Measurements from ENCODE around the gene CDIP1.

Gene CDIP1

GRCh38 chr16:4496305-4496704, 42.3 kb downstream of the CDIP1 start:
- TF ChIP-seq REST (IDR thresholded peaks at IDR 0.05; ENCODE audit: insufficient read depth in 1 of 2, low read depth in 2 of 2, low read length in 2 of 2) (no peak), SIN3A (IDR thresholded peaks at IDR 0.05; ENCODE audit: borderline replicate concordance, insufficient read depth, low read length) (no peak)

- TF ChIP-seq POLR2AphosphoS5 (IDR thresholded peaks at IDR 0.05; ENCODE audit: low read depth, low read length) (no peak), REST (IDR thresholded peaks at IDR 0.05; ENCODE audit: insufficient read depth in 1 of 2, low read depth in 2 of 2, low read length in 2 of 2) (no peak), SIN3A (IDR thresholded peaks at IDR 0.05; ENCODE audit: borderline replicate concordance, insufficient read depth, low read length) (no peak), TAF1 (IDR thresholded peaks at IDR 0.05; ENCODE audit: borderline replicate concordance, insufficient read depth, low read length) (no peak), FOXP2 (optimal IDR thresholded peaks at IDR 0.05; ENCODE audit: borderline replicate concordance, extremely low read depth, extremely low read length, insufficient read depth) (no peak)
Observed at GRCh38 chr16:4495766-4496165, 42.8 kb downstream of the CDIP1 start.

- TF ChIP-seq POLR2AphosphoS5 (IDR thresholded peaks at IDR 0.05; ENCODE audit: low read depth, low read length) (no peak), FOXP2 (optimal IDR thresholded peaks at IDR 0.05; ENCODE audit: borderline replicate concordance, extremely low read depth, extremely low read length, insufficient read depth) (no peak), REST (IDR thresholded peaks at IDR 0.05; ENCODE audit: insufficient read depth in 1 of 2, low read depth in 2 of 2, low read length in 2 of 2) (no peak), TAF1 (IDR thresholded peaks at IDR 0.05; ENCODE audit: borderline replicate concordance, insufficient read depth, low read length) (no peak), SIN3A (IDR thresholded peaks at IDR 0.05; ENCODE audit: borderline replicate concordance, insufficient read depth, low read length) (no peak)
Observed at GRCh38 chr16:4494746-4495490, 43.7 kb downstream of the CDIP1 start.

GRCh38 chr16:4491898-4492297, 46.7 kb downstream of the CDIP1 start:
- TF ChIP-seq SIN3A (IDR thresholded peaks at IDR 0.05; ENCODE audit: borderline replicate concordance, insufficient read depth, low read length) (no peak), REST (IDR thresholded peaks at IDR 0.05; ENCODE audit: insufficient read depth in 1 of 2, low read depth in 2 of 2, low read length in 2 of 2) (no peak), FOXP2 (optimal IDR thresholded peaks at IDR 0.05; ENCODE audit: borderline replicate concordance, extremely low read depth, extremely low read length, insufficient read depth) (no peak), POLR2AphosphoS5 (IDR thresholded peaks at IDR 0.05; ENCODE audit: low read depth, low read length) (no peak), TAF1 (IDR thresholded peaks at IDR 0.05; ENCODE audit: borderline replicate concordance, insufficient read depth, low read length) (no peak)

GRCh38 chr16:4489030-4489429, 49.5 kb downstream of the CDIP1 start:
- no peak for TF ChIP-seq TAF1 (IDR thresholded peaks at IDR 0.05; ENCODE audit: borderline replicate concordance, insufficient read depth, low read length)
- TF ChIP-seq REST (IDR thresholded peaks at IDR 0.05; ENCODE audit: insufficient read depth in 1 of 2, low read depth in 2 of 2, low read length in 2 of 2): no peak
- TF ChIP-seq FOXP2 (optimal IDR thresholded peaks at IDR 0.05; ENCODE audit: borderline replicate concordance, extremely low read depth, extremely low read length, insufficient read depth): no peak
- no peak for TF ChIP-seq POLR2AphosphoS5 (IDR thresholded peaks at IDR 0.05; ENCODE audit: low read depth, low read length)
- no peak for TF ChIP-seq SIN3A (IDR thresholded peaks at IDR 0.05; ENCODE audit: borderline replicate concordance, insufficient read depth, low read length)
